GM23248 (cell line): Measurements from ENCODE around the gene ERC1.

Experiments used
- EZH2 ChIP-seq: fragments of 200-600 bp; sonication (generic); IDR thresholded peaks from 2 replicates; pipeline ENCODE4 v1.6.1; 2018; ENCODE audit warnings: antibody characterized with exemption, mild to moderate bottlenecking; ENCODE audit not compliant: insufficient read depth, poor library complexity, severe bottlenecking
- EZH2phosphoT487 ChIP-seq: fragments of 200-600 bp; sonication (generic); IDR thresholded peaks from 2 replicates; pipeline ENCODE4 v1.6.1; 2018; ENCODE audit warnings: antibody characterized with exemption, moderate library complexity, mild to moderate bottlenecking, low read depth; ENCODE audit not compliant: insufficient read depth

- no peak for TF ChIP-seq EZH2
- no peak for TF ChIP-seq EZH2phosphoT487
Measured at GRCh38 chr12:1080520-1081223, 89.6 kb downstream of the ERC1 start.
